Stomach (tissue), 9 donors: Measurements from ENCODE around the gene FADS6. TPM values are rescaled to one million over a fixed set of nuclear protein-coding genes. Genes with fewer than 3 reads are reported as not detected.

ENCODE experiments used
- DNase-seq, 2 donors: peaks; one replicate each; pipeline versions ENCODE4 v3.0.0 to v3.0.0-alpha.2; 2013 to 2019
- H3K27ac ChIP-seq, 5 donors: fragments of 200-600 bp in 4 of 5; sonication (generic) in 4 of 5; one replicate each; pipeline ENCODE4 v1.5.1; 2013 to 2019; ENCODE audit warnings: mild to moderate bottlenecking in 1 of 5, moderate library complexity in 1 of 5
- H3K27me3 ChIP-seq, 3 donors: fragments of 200-600 bp; sonication (generic); one replicate each; pipeline ENCODE4 v1.5.1; 2017 to 2019; ENCODE audit warnings: mixed run types in 1 of 3
- H3K36me3 ChIP-seq, 4 donors: fragments of 200-600 bp; sonication (generic); 1 replicate in 3 of 4; 2 replicates in 1 of 4; pipeline ENCODE4 v1.5.1; 2016 to 2019
- H3K4me1 ChIP-seq, 4 donors: fragments of 200-600 bp; sonication (generic); one replicate each; pipeline ENCODE4 v1.5.1; 2016 to 2019
- H3K4me3 ChIP-seq, 4 donors: fragments of 200-600 bp; sonication (generic) in 3 of 4; one replicate each; pipeline ENCODE4 v1.5.1; 2016 to 2019; ENCODE audit warnings: mild to moderate bottlenecking in 1 of 4
- H3K9me3 ChIP-seq, 4 donors: fragments of 200-600 bp; sonication (generic); one replicate each; pipeline ENCODE4 v1.5.1; 2016 to 2019
- CTCF ChIP-seq, 7 experiments: fragments of 450-650 bp in 4 of 7; fragments of 200-600 bp in 3 of 7; sonication (generic) in 3 of 7; IDR thresholded peaks; one replicate each; pipeline ENCODE4 v1.5.1; 2016 to 2019; ENCODE audit warnings: antibody characterized with exemption in 7 of 7, control low read depth in 2 of 7, mild to moderate bottlenecking in 1 of 7
- EP300 ChIP-seq: sonication (generic); formaldehyde crosslinking; IDR thresholded peaks from one replicate; pipeline ENCODE4 v1.6.1; 2017; ENCODE audit warnings: antibody characterized with exemption
- POLR2A ChIP-seq, 4 donors: fragments of 450-650 bp; IDR thresholded peaks; one replicate each; pipeline ENCODE4 v1.6.1; 2016; ENCODE audit warnings: antibody characterized with exemption in 4 of 4, control low read depth in 2 of 4, mild to moderate bottlenecking in 1 of 4, moderate library complexity in 1 of 4
- POLR2AphosphoS5 ChIP-seq, 3 donors: sonication (generic); formaldehyde crosslinking; IDR thresholded peaks; one replicate each; pipeline ENCODE4 v1.6.1; 2016; ENCODE audit warnings: antibody characterized with exemption in 3 of 3
- WGBS, 5 donors: extraction: QIAGEN DNeasy Blood & Tissue Kit in 3 of 5; methylation state at CpG; one replicate each; pipeline versions ENCODE4 v1.1.5 to v1.1.7; 2013 to 2018; 5-methylcytosine and 5-hydroxymethylcytosine counted together
- intact Hi-C: fragments of 100-400 bp; cut with DNase I; formaldehyde crosslinking; loops from one replicate; pipeline ENCODE4 v1.15.1; 2023; ENCODE audit warnings: low total_unique reads
- polyA plus RNA-seq, 3 donors: library from polyadenylated mRNA; stranded (reverse); fragments of 200-250 nt; gene quantifications; one replicate each; pipeline ENCODE4 v1.2.3, GENCODE V29; 2013
- total RNA-seq, 5 donors: library from RNA; depleted of rRNA; stranded (reverse); fragments of >200 nt; gene quantifications; one replicate each; pipeline versions ENCODE4 v1.1.0 to v1.2.3, GENCODE V29; 2014 to 2016
- donor health status: healthy with polysubstance abuse.
- donor health status: Bipolar disorder and iron deficiency.
- donor health status: healthy.

Gene FADS6
- total and polyA plus RNA-seq, 8 donors: 0.50 to 1.8 TPM; not detected in 6

GRCh38 chr17:74921769-74922168 lies 28.3 kb upstream of the FADS6 start:
- no peak overlapping the region for H3K4me3 ChIP-seq
- intact Hi-C loops: no loop called here
- whole genome bisulfite sequencing, 5 donors: 86 to 100% (median 96%) methylated on average over 2 of the region's 2 CpGs
- TF ChIP-seq POLR2A (IDR thresholded peaks at IDR 0.05) (no peak), EP300 (no peak), CTCF (IDR thresholded peaks at IDR 0.05) (no peak), POLR2AphosphoS5 (IDR thresholded peaks at IDR 0.05) (no peak)
- H3K27ac ChIP-seq: no peak overlapping the region
- DNase-seq: no peak
- H3K27me3 ChIP-seq: peaks cover 22 to 97% (median 74%) of the 10 kb centered on the region in 3 donors
- H3K4me1 ChIP-seq: peaks cover 22 to 27% (median 25%) of the 10 kb centered on the region in 4 donors
- no peaks in the 10 kb centered on the region for H3K36me3 ChIP-seq
- no peaks in the 10 kb centered on the region for H3K9me3 ChIP-seq

DNA sequence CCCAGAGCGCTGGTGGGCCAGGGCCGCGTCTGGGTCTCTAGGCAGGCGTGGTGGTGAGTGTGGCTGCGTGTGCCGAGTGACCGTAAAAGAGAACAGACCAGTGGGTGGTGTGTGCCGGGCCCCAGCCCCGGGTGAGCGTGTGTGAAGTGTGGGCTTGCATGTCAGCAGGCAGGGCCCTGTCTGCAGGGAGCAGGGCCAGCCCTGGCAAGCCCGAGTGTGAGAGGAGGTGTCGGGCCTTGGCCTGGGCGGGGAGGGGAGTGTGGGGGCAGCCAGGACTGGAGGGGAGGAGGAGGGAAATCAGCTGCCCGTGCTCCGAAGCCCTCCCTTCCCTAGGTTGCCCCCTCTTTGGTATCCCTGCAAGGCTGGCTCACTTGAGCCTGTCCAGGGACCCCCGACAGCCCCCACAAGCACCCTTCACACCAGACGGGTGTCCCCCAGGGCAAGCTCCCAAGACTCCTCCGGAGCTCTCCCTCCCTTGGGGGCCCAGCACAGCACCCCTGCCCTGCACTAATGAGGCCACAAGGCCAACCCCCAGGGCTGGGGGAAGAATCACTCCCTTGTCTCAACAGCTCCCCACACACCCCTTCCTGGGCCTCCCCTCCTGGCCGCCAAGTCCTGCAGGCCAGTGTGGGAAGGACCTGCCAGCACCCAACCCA lies 27.7 kb upstream of the FADS6 start:
- Histone ChIP-seq H3K4me1 (peaks cover 22 to 27% (median 25%) of the 10 kb centered on the region in 4 donors), H3K36me3 (no peaks in the 10 kb centered on the region), H3K9me3 (no peaks in the 10 kb centered on the region), H3K4me3 (no peak overlapping the region), H3K27ac (no peak overlapping the region), H3K27me3 (peaks cover 22 to 97% (median 68%) of the 10 kb centered on the region in 3 donors)
- peak in 1 of 2 donors; percentile 41 for DNase-seq
- TF ChIP-seq CTCF (IDR thresholded peaks at IDR 0.05) (no peak), EP300 (no peak), POLR2A (IDR thresholded peaks at IDR 0.05) (no peak), POLR2AphosphoS5 (IDR thresholded peaks at IDR 0.05) (no peak)
- 56 to 68% (median 62%) methylated on average over 17 to 19 of the region's 19 CpGs for WGBS, 5 donors
- intact Hi-C loops: no loop called here

DNA sequence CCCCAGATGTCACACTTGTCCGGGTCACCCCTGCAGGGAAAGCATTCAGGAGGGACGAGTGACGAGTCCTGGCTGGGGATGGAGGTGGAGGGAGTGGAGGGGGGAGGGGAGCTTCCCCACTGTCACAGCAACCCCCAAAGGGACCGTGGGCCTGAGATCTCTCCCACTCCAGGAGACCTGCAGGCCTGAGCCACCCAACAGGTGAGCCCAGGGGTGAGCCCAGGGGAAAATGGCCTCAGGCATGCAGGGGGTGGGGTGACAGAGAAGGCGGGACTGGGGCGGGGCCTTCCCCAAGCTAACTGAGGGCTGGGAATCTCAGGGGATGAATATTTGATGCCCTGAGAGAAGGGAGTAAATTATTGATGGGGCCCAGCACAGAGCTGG lies 27.2 kb upstream of the FADS6 start:
- no peak for DNase-seq
- Histone ChIP-seq H3K36me3 (no peaks in the 10 kb centered on the region), H3K4me1 (peaks cover 22 to 27% (median 25%) of the 10 kb centered on the region in 4 donors), H3K4me3 (no peak overlapping the region), H3K9me3 (no peaks in the 10 kb centered on the region), H3K27ac (no peak overlapping the region), H3K27me3 (peaks cover 22 to 97% (median 63%) of the 10 kb centered on the region in 3 donors)
- TF ChIP-seq CTCF (IDR thresholded peaks at IDR 0.05): no peak
- no peak for TF ChIP-seq POLR2AphosphoS5 (IDR thresholded peaks at IDR 0.05)
- intact Hi-C loops: no loop called here
- 46 to 58% (median 56%) methylated on average over 6 of the region's 6 CpGs for WGBS, 5 donors

- Histone ChIP-seq H3K36me3 (no peaks in the 10 kb centered on the region), H3K27me3 (peaks cover 22 to 97% (median 59%) of the 10 kb centered on the region in 3 donors), H3K4me1 (peaks cover 22 to 27% (median 25%) of the 10 kb centered on the region in 4 donors), H3K9me3 (no peaks in the 10 kb centered on the region), H3K4me3 (no peak overlapping the region), H3K27ac (no peak overlapping the region)
- DNase-seq: no peak
- TF ChIP-seq POLR2AphosphoS5 (IDR thresholded peaks at IDR 0.05): no peak
- no peak for TF ChIP-seq CTCF (IDR thresholded peaks at IDR 0.05)
- no peak for TF ChIP-seq EP300
- TF ChIP-seq POLR2A (IDR thresholded peaks at IDR 0.05): no peak
- WGBS, 5 donors: 56 to 95% (median 79%) methylated on average over 22 to 27 of the region's 27 CpGs
- intact Hi-C loops: no loop called here
Measured at GRCh38 chr17:74920306-74920620, 26.8 kb upstream of the FADS6 start.
